Measurements from ENCODE around the gene RERG. TPM values are rescaled to one million over a fixed set of nuclear protein-coding genes. Genes with fewer than 3 reads are reported as not detected.

Gene RERG
- total and polyA plus RNA-seq, 2 donors (not counting 3 experiments of a cell fraction or from before 2014, with no cell fraction given), result not detected

GRCh38 chr12:15196678-15197505 lies 24.3 kb downstream of the RERG start:
- H2AFZ ChIP-seq (ENCODE audit: low read depth, low read length), result no peak overlapping the region
- no peaks in the 10 kb centered on the region for H3K9me1 ChIP-seq (replicated peaks; ENCODE audit: control insufficient read depth, extremely low read depth, insufficient read depth, low read length)
- BruUV-seq (replicated peaks), result no TSS peak
- no peak overlapping the region for H3K27ac ChIP-seq (ENCODE audit: insufficient read depth, low read depth, low read length)
- no peak overlapping the region for H3K4me2 ChIP-seq (ENCODE audit: insufficient read depth, low read length)
- dilution Hi-C loops (cut with MboI; ENCODE audit: extremely low pct_ligation_motif_present, low sequenced_read_pairs), result no loop called here
- intact Hi-C loops (cut with micrococcal nuclease), result no loop called here
- no peak for FAIRE-seq
- H3K79me2 ChIP-seq (ENCODE audit: control insufficient read depth, insufficient read depth, low read length), result no peaks in the 10 kb centered on the region
- H3K4me3 ChIP-seq (replicated peaks in 1 of 3; ENCODE audit: insufficient read depth in 1 of 3, low read depth in 1 of 3, low read length in 3 of 3), result no peak overlapping the region
- H3K36me3 ChIP-seq (ENCODE audit: control insufficient read depth in 2 of 2, extremely low read depth in 1 of 2, insufficient read depth in 2 of 2, low read length in 2 of 2), result no peaks in the 10 kb centered on the region
- no peaks in the 10 kb centered on the region for H3K27me3 ChIP-seq (ENCODE audit: control insufficient read depth in 2 of 2, insufficient read depth in 2 of 2, low read length in 2 of 2)
- H4K20me1 ChIP-seq (replicated peaks; ENCODE audit: control insufficient read depth, extremely low read depth, insufficient read depth, low read length), result no peaks in the 10 kb centered on the region
- H3K9ac ChIP-seq (replicated peaks; ENCODE audit: extremely low read depth, insufficient read depth, low read length), result no peak overlapping the region
- ChIA-PET POLR2A (no interaction called here), CTCF (interaction anchor here (0.8 to 1.7 kb wide), 4 partner anchors 8 to 25 kb away, joined by 3 to 11 read pairs (median 4); partner anchors contain the start of gene RERG)
- H3K4me1 ChIP-seq (ENCODE audit: control insufficient read depth, extremely low read depth, insufficient read depth, low read length), result no peaks in the 10 kb centered on the region
- no peaks in the 10 kb centered on the region for H3K9me3 ChIP-seq (replicated peaks; ENCODE audit: control insufficient read depth, insufficient read depth, low read length)
- DNase-seq (ENCODE audit: low read depth, low spot score), result no peak
- TF ChIP-seq EZH2 (IDR thresholded peaks at IDR 0.05; ENCODE audit: borderline replicate concordance, low read depth, low read length, severe bottlenecking), result no peak
- no peak for TF ChIP-seq JUN (IDR thresholded peaks at IDR 0.05; ENCODE audit: borderline replicate concordance, insufficient read depth, insufficient read length, low read depth)
- TF ChIP-seq GATA2 (IDR thresholded peaks at IDR 0.05; ENCODE audit: insufficient read depth, insufficient read length, low read depth, low read length), result no peak
- no peak for TF ChIP-seq MAX (IDR thresholded peaks at IDR 0.05; ENCODE audit: insufficient read depth, insufficient read length)
- TF ChIP-seq POLR2A (IDR thresholded peaks at IDR 0.05; ENCODE audit: low read depth, low read length), result no peak
- no peak for TF ChIP-seq CTCF (IDR thresholded peaks at IDR 0.05; ENCODE audit: extremely low read depth in 1 of 2, insufficient read depth in 1 of 2, low read depth in 1 of 2, low read length in 2 of 2)
- no peak for TF ChIP-seq FOS (IDR thresholded peaks at IDR 0.05; ENCODE audit: borderline replicate concordance, insufficient read depth, low read length)
- TF ChIP-seq POLR2AphosphoS5 (IDR thresholded peaks at IDR 0.05; ENCODE audit: insufficient read depth, low read depth, low read length), result no peak
- TF ChIP-seq MYC (IDR thresholded peaks at IDR 0.05; ENCODE audit: low read depth, low read length), result no peak
